Breast epithelium (tissue), 4 donors: ENCODE results near the gene AARS2. TPM values are rescaled to one million over a fixed set of nuclear protein-coding genes. Genes with fewer than 3 reads are reported as not detected.
A peak's percentile ranks its signal among the peaks of the same experiment; 100 is the strongest.

Source experiments
- DNase-seq, 2 donors: peaks; one replicate each; pipeline ENCODE4 v3.0.0-alpha.2; 2019; ENCODE audit warnings: low spot score in 2 of 2
- H3K27ac ChIP-seq, 2 donors: fragments of 200-600 bp; sonication (generic) in 1 of 2; one replicate each; pipeline ENCODE4 v1.5.1; 2016 to 2019; ENCODE audit warnings: mild to moderate bottlenecking in 1 of 2
- H3K27me3 ChIP-seq, 2 donors: fragments of 200-600 bp; sonication (generic) in 1 of 2; one replicate each; pipeline versions ENCODE4 v1.5.1 to v1.6.0; 2017 to 2019; ENCODE audit warnings: control low read depth in 1 of 2, mild to moderate bottlenecking in 1 of 2
- H3K36me3 ChIP-seq: fragments of 200-600 bp; one replicate; pipeline ENCODE4 v1.5.1; 2019
- H3K4me1 ChIP-seq, 2 donors: fragments of 200-600 bp; sonication (generic); one replicate each; pipeline ENCODE4 v1.5.1; 2016 to 2019; ENCODE audit warnings: control low read depth in 1 of 2
- H3K4me3 ChIP-seq, 3 donors: fragments of 200-600 bp; sonication (generic); 1 replicate in 2 of 3; 2 replicates in 1 of 3; pipeline ENCODE4 v1.5.1; 2016 to 2019; ENCODE audit warnings: mild to moderate bottlenecking in 3 of 3, moderate library complexity in 2 of 3
- H3K9me3 ChIP-seq, 2 donors: fragments of 200-600 bp; sonication (generic) in 1 of 2; one replicate each; pipeline ENCODE4 v1.5.1; 2016 to 2019; ENCODE audit warnings: control low read depth in 1 of 2
- CTCF ChIP-seq, 3 donors: fragments of 450-650 bp; IDR thresholded peaks; one replicate each; pipeline ENCODE4 v1.5.1; 2016 to 2017; ENCODE audit warnings: antibody characterized with exemption in 3 of 3, mild to moderate bottlenecking in 3 of 3, moderate library complexity in 3 of 3
- POLR2A ChIP-seq: fragments of 450-650 bp; IDR thresholded peaks from one replicate; pipeline ENCODE4 v1.6.1; 2016; ENCODE audit warnings: antibody characterized with exemption, mild to moderate bottlenecking, moderate library complexity
- POLR2AphosphoS5 ChIP-seq, 3 donors: sonication (generic); formaldehyde crosslinking; IDR thresholded peaks; one replicate each; pipeline ENCODE4 v1.6.1; 2017; ENCODE audit warnings: antibody characterized with exemption in 3 of 3
- intact Hi-C: fragments of 100-400 bp; cut with DNase I; formaldehyde crosslinking; loops from one replicate; pipeline ENCODE4 v1.15.1; 2023; ENCODE audit warnings: low total_unique reads
- total RNA-seq, 3 donors: library from RNA; depleted of rRNA; stranded (reverse); fragments of >200 nt; gene quantifications; one replicate each; pipeline ENCODE4 v1.1.0, GENCODE V29; 2016

The AARS2 gene
- total RNA-seq, 3 donors from 2014 or later: 6.9 to 16.5 (median 12.8) TPM

- intact Hi-C loops: no loop called here
- TF ChIP-seq POLR2AphosphoS5 (IDR thresholded peaks at IDR 0.05) (no peak), CTCF (IDR thresholded peaks at IDR 0.05) (no peak), POLR2A (no peak)
These were observed 52.5 kb downstream of the AARS2 start for GRCh38 chr6:44260451-44261297.

GRCh38 chr6:44260011-44260410, 53.1 kb downstream of the AARS2 start:
- Histone ChIP-seq H3K4me3 (no peak overlapping the region), H3K9me3 (no peaks in the 10 kb centered on the region), H3K4me1 (peaks cover 20 to 30% of the 10 kb centered on the region in 2 donors), H3K27ac (no peak overlapping the region), H3K27me3 (no peaks in the 10 kb centered on the region), H3K36me3 (no peaks in the 10 kb centered on the region)
- TF ChIP-seq CTCF (IDR thresholded peaks at IDR 0.05) (no peak), POLR2AphosphoS5 (IDR thresholded peaks at IDR 0.05) (no peak), POLR2A (no peak)
- DNase-seq: no peak
- intact Hi-C loops: no loop called here

More at GRCh38 chr6:44260451-44261297, 52.5 kb downstream of the AARS2 start:
- Histone ChIP-seq H3K36me3 (no peaks in the 10 kb centered on the region), H3K4me1 (peaks cover 20 to 30% of the 10 kb centered on the region in 2 donors), H3K9me3 (no peaks in the 10 kb centered on the region), H3K27ac (no peak overlapping the region), H3K27me3 (no peaks in the 10 kb centered on the region), H3K4me3 (no peak overlapping the region)
- no peak for DNase-seq

DNA sequence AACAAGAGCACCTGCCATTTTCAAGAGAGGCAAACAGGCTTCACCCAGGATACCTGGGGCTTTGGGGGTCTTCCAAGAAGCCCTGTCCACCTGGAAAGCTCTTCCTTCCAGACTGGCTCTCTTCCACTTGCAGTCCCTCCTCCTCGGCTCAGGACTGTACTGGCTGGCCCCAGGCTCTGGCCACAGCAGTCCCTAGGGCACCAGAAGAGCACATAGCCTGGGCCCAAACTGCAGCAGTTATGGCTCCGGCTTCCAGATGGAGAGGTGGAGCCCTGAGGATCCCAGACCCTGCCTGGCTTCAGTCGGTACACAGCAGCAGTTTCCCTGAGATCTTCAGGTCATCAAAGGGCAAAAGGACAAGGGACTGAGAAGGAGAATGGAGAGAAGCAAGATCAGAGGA, 54.2 kb downstream of the AARS2 start:
- H3K27me3 ChIP-seq: no peaks in the 10 kb centered on the region
- DNase-seq: no peak
- no peak overlapping the region for H3K4me3 ChIP-seq
- no peaks in the 10 kb centered on the region for H3K9me3 ChIP-seq
- no peaks in the 10 kb centered on the region for H3K36me3 ChIP-seq
- peaks cover 13 to 24% of the 10 kb centered on the region in 2 donors for H3K4me1 ChIP-seq
- TF ChIP-seq POLR2A (no peak), POLR2AphosphoS5 (IDR thresholded peaks at IDR 0.05) (no peak), CTCF (IDR thresholded peaks at IDR 0.05) (no peak)
- no peak overlapping the region for H3K27ac ChIP-seq
- intact Hi-C loops: no loop called here

GRCh38 chr6:44258325-44258863, 54.8 kb downstream of the AARS2 start:
- no peak for DNase-seq
- no peak overlapping the region for H3K4me3 ChIP-seq
- H3K27me3 ChIP-seq: no peaks in the 10 kb centered on the region
- no peaks in the 10 kb centered on the region for H3K9me3 ChIP-seq
- TF ChIP-seq POLR2A (no peak), CTCF (IDR thresholded peaks at IDR 0.05) (no peak), POLR2AphosphoS5 (IDR thresholded peaks at IDR 0.05) (no peak)
- intact Hi-C loops: no loop called here
- H3K27ac ChIP-seq: peak overlapping the region; percentile 93 to 98
- peaks cover 11 to 20% of the 10 kb centered on the region in 2 donors for H3K4me1 ChIP-seq
- no peaks in the 10 kb centered on the region for H3K36me3 ChIP-seq

GRCh38 chr6:44257753-44258324, 55.3 kb downstream of the AARS2 start:
- Histone ChIP-seq H3K27ac (peak overlapping the region; percentile 93 to 98), H3K4me3 (peak overlapping the region; percentile 82 to 100 (median 95)), H3K9me3 (no peaks in the 10 kb centered on the region), H3K27me3 (no peaks in the 10 kb centered on the region), H3K36me3 (no peaks in the 10 kb centered on the region), H3K4me1 (peaks cover 7 to 15% of the 10 kb centered on the region in 2 donors)
- DNase-seq: no peak
- no peak for TF ChIP-seq POLR2AphosphoS5 (IDR thresholded peaks at IDR 0.05)
- no peak for TF ChIP-seq POLR2A
- TF ChIP-seq CTCF (IDR thresholded peaks at IDR 0.05): peak in 1 of 3 donors; percentile 25
- intact Hi-C loops: no loop called here
